Stimulated activated naive B cell treated with anti-CD40 and anti-IgM and Interleukin-4, amounts not matched to agents 10 μg/mL and 1 μg/mL and 100 μg/mL, for 72 hours (primary cell): Measurements from ENCODE around the gene MTX3.

Experiments used
- ATAC-seq, 2 donors: fragments of 150-1000 bp; cut with Tn5 transposase; replicated peaks; 2 replicates each; pipeline ENCODE4 v1.10.0; 2021; ENCODE audit warnings: moderate library complexity in 1 of 2
- DNase-seq: peaks from one replicate; pipeline ENCODE4 v3.0.0; 2021
- H3K27ac Mint-ChIP-seq: one replicate; pipeline ENCODE4 v1.8.0; 2022; ENCODE audit warnings: mild to moderate bottlenecking, mixed read lengths
- H3K27me3 Mint-ChIP-seq, 2 donors: one replicate each; pipeline ENCODE4 v1.8.0; 2022; ENCODE audit warnings: mixed read lengths in 2 of 2
- H3K36me3 Mint-ChIP-seq, 2 donors: one replicate each; pipeline ENCODE4 v1.8.0; 2022; ENCODE audit warnings: mixed read lengths in 2 of 2, mild to moderate bottlenecking in 1 of 2
- H3K4me1 Mint-ChIP-seq, 2 donors: one replicate each; pipeline ENCODE4 v1.8.0; 2022; ENCODE audit warnings: mixed read lengths in 2 of 2, mild to moderate bottlenecking in 1 of 2
- H3K4me3 Mint-ChIP-seq, 2 donors: one replicate each; pipeline ENCODE4 v1.8.0; 2022; ENCODE audit warnings: mild to moderate bottlenecking in 2 of 2, mixed read lengths in 2 of 2, moderate library complexity in 1 of 2
- H3K9me3 Mint-ChIP-seq, 2 donors: one replicate each; pipeline ENCODE4 v1.8.0; 2022; ENCODE audit warnings: mixed read lengths in 2 of 2, mild to moderate bottlenecking in 1 of 2

The MTX3 gene

GRCh38 chr5:79934681-79935080 lies 56.4 kb downstream of the MTX3 start:
- Mint-ChIP-seq H3K27me3 (no peaks in the 10 kb centered on the region), H3K27ac (no peak overlapping the region), H3K4me3 (no peak overlapping the region), H3K36me3 (no peaks in the 10 kb centered on the region), H3K4me1 (no peaks in the 10 kb centered on the region), H3K9me3 (no peaks in the 10 kb centered on the region)
- no peak for ATAC-seq
- no peak for DNase-seq

- no peak overlapping the region for H3K27ac Mint-ChIP-seq
- H3K4me3 Mint-ChIP-seq: no peak overlapping the region
- H3K9me3 Mint-ChIP-seq: no peaks in the 10 kb centered on the region
- H3K36me3 Mint-ChIP-seq: no peaks in the 10 kb centered on the region
- no peaks in the 10 kb centered on the region for H3K27me3 Mint-ChIP-seq
- DNase-seq (no peak), ATAC-seq (no peak)
- no peaks in the 10 kb centered on the region for H3K4me1 Mint-ChIP-seq
Measured at GRCh38 chr5:79932510-79933504, 58.3 kb downstream of the MTX3 start.

DNA sequence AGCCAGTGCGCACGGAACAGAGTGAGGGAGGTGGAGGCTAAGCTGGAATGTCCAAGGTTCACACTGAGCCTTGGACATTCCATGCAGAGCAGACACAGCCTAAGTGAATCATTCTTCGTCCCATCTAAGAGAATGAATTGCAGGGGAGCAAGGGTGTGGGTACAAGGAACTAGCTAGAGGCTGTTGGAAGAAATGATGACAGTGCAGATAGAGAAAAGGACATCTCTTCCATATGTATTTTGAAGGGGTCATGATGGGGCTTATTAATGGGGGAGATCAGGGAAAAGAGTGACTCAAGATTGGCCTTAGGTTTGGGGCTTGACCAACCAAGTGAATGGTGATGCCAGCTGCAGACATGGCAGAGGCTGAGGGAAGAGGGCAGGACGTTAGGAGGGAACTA lies 59.2 kb downstream of the MTX3 start:
- no peak for DNase-seq
- no peaks in the 10 kb centered on the region for H3K27me3 Mint-ChIP-seq
- no peak overlapping the region for H3K4me3 Mint-ChIP-seq
- H3K36me3 Mint-ChIP-seq: no peaks in the 10 kb centered on the region
- H3K27ac Mint-ChIP-seq: no peak overlapping the region
- no peak for ATAC-seq
- no peaks in the 10 kb centered on the region for H3K4me1 Mint-ChIP-seq
- H3K9me3 Mint-ChIP-seq: no peaks in the 10 kb centered on the region

- no peak for ATAC-seq
- H3K27ac Mint-ChIP-seq: no peak overlapping the region
- no peaks in the 10 kb centered on the region for H3K27me3 Mint-ChIP-seq
- no peaks in the 10 kb centered on the region for H3K9me3 Mint-ChIP-seq
- no peaks in the 10 kb centered on the region for H3K36me3 Mint-ChIP-seq
- no peaks in the 10 kb centered on the region for H3K4me1 Mint-ChIP-seq
- DNase-seq: no peak
- no peak overlapping the region for H3K4me3 Mint-ChIP-seq
Measured at GRCh38 chr5:79931409-79931808, 59.7 kb downstream of the MTX3 start.

- peaks cover 0 to 4% of the 10 kb centered on the region in 2 donors for H3K27me3 Mint-ChIP-seq
- no peak overlapping the region for H3K27ac Mint-ChIP-seq
- no peak overlapping the region for H3K4me3 Mint-ChIP-seq
- ATAC-seq (no peak), DNase-seq (no peak)
- no peaks in the 10 kb centered on the region for H3K4me1 Mint-ChIP-seq
- no peaks in the 10 kb centered on the region for H3K9me3 Mint-ChIP-seq
- H3K36me3 Mint-ChIP-seq: no peaks in the 10 kb centered on the region
Measured at GRCh38 chr5:79929095-79929494, 62.0 kb downstream of the MTX3 start.
